Activated CD8-positive, alpha-beta memory T cell treated with anti-CD3 and anti-CD28 coated beads for 1 hour (primary cell): ENCODE data around the gene HSD3B1.

Source experiments
- DNase-seq, 2 donors: peaks; one replicate each; pipeline ENCODE4 v3.0.0-alpha.2; 2020; ENCODE audit warnings: low read depth in 1 of 2; ENCODE audit errors: extremely low read depth in 1 of 2

The HSD3B1 gene

GRCh38 chr1:119506941-119507340 is at the start of gene HSD3B1:
Gene HSD3B1, plus strand, starts transcription at chr1:119507210. Its CDS starts 267 bp downstream, at chr1:119507477.
- no peak for DNase-seq

GRCh38 chr1:119462964-119463363 is 44.0 kb upstream of the HSD3B1 start:
- DNase-seq: no peak

GRCh38 chr1:119463569-119463968 is 43.4 kb upstream of the HSD3B1 start:
- no peak for DNase-seq

- no peak for DNase-seq
Observed at GRCh38 chr1:119466445-119466844, 40.6 kb upstream of the HSD3B1 start.

GRCh38 chr1:119467219-119467618 is 39.8 kb upstream of the HSD3B1 start:
- no peak for DNase-seq

- no peak for DNase-seq
Observed at GRCh38 chr1:119467857-119468668, 38.9 kb upstream of the HSD3B1 start.

- no peak for DNase-seq
Observed at GRCh38 chr1:119469741-119470140, 37.3 kb upstream of the HSD3B1 start.

- DNase-seq: no peak
Observed at GRCh38 chr1:119470377-119470776, 36.6 kb upstream of the HSD3B1 start.

- no peak for DNase-seq
Observed at GRCh38 chr1:119470958-119471357, 36.1 kb upstream of the HSD3B1 start.

GRCh38 chr1:119471566-119471965 is 35.4 kb upstream of the HSD3B1 start:
- no peak for DNase-seq

GRCh38 chr1:119472080-119472818 is 34.8 kb upstream of the HSD3B1 start:
- no peak for DNase-seq

GRCh38 chr1:119472819-119473175 is 34.2 kb upstream of the HSD3B1 start:
- no peak for DNase-seq

GRCh38 chr1:119475866-119476439 is 31.1 kb upstream of the HSD3B1 start:
- DNase-seq: no peak

GRCh38 chr1:119477710-119478109 is 29.3 kb upstream of the HSD3B1 start:
- DNase-seq: no peak

GRCh38 chr1:119480175-119480574 is 26.8 kb upstream of the HSD3B1 start:
- DNase-seq: no peak

GRCh38 chr1:119481951-119482350 is 25.1 kb upstream of the HSD3B1 start:
- no peak for DNase-seq

GRCh38 chr1:119482517-119483425 is 24.2 kb upstream of the HSD3B1 start:
- no peak for DNase-seq

- no peak for DNase-seq
Observed at GRCh38 chr1:119483441-119484200, 23.4 kb upstream of the HSD3B1 start.

GRCh38 chr1:119485201-119485600 is 21.8 kb upstream of the HSD3B1 start:
- DNase-seq: no peak

- DNase-seq: no peak
Observed at GRCh38 chr1:119488216-119488615, 18.8 kb upstream of the HSD3B1 start.
